ENCODE measurements around the gene CREG2.

DNA sequence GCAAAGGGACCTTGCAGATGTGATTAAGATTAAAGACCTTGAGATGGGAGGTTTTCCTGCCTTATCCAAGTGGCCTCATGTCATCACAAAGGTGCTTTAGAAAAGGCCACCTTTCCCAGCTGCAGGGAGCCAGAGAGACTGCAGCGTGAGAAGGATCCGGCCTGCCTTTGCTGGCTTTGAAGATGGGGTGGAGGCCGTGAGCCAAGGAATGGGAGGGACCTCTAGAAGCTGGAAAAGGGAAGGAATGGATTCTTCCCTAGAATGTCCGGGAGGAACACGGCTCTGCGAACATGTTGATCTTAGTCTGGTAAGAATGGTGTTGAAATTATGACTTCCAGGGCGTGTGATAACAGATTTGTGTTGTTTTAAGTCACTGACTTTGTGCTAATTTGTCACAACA lies 39.9 kb upstream of the CREG2 start:
- no peak for TF ChIP-seq EP300 (IDR thresholded peaks at IDR 0.05; ENCODE audit: low read depth)
- TF ChIP-seq, protein P1, sequence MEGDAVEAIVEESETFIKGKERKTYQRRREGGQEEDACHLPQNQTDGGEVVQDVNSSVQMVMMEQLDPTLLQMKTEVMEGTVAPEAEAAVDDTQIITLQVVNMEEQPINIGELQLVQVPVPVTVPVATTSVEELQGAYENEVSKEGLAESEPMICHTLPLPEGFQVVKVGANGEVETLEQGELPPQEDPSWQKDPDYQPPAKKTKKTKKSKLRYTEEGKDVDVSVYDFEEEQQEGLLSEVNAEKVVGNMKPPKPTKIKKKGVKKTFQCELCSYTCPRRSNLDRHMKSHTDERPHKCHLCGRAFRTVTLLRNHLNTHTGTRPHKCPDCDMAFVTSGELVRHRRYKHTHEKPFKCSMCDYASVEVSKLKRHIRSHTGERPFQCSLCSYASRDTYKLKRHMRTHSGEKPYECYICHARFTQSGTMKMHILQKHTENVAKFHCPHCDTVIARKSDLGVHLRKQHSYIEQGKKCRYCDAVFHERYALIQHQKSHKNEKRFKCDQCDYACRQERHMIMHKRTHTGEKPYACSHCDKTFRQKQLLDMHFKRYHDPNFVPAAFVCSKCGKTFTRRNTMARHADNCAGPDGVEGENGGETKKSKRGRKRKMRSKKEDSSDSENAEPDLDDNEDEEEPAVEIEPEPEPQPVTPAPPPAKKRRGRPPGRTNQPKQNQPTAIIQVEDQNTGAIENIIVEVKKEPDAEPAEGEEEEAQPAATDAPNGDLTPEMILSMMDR (IDR thresholded peaks at IDR 0.05), result no peak

All from transverse colon (tissue), 3 donors.